ENCODE measurements around the gene HOXA1. TPM values are rescaled to one million over a fixed set of nuclear protein-coding genes. Genes with fewer than 3 reads are reported as not detected.
A peak's percentile ranks its signal among the peaks of the same experiment; 100 is the strongest.

Gene HOXA1
- total and polyA plus RNA-seq, 2 of the 8 experiments (the other 6 are each of a cell fraction or from before 2014, with no cell fraction given) = not detected

- no peaks in the 10 kb centered on the region for H3K9me3 ChIP-seq (ENCODE audit: insufficient read depth in 2 of 2, low read depth in 1 of 2, low read length in 1 of 2)
- ChIA-PET POLR2A (ENCODE audit: partially characterized antibody) (no interaction called here), CTCF (ENCODE audit: partially characterized antibody) (interaction anchor here (1.3 to 3.5 kb wide), 2 partner anchors 22 to 286 kb away, joined by 4 to 11 read pairs; no protein-coding TSS in a partner anchor)
- no peak overlapping the region for H3K9ac ChIP-seq (replicated peaks in 1 of 4; ENCODE audit: extremely low read depth in 1 of 4, low read depth in 3 of 4, low read length in 3 of 4)
- no peaks in the 10 kb centered on the region for H3K79me2 ChIP-seq (ENCODE audit: control insufficient read depth in 1 of 2, insufficient read depth in 2 of 2, low read length in 2 of 2)
- H2BK12ac ChIP-seq (ENCODE audit: low read depth, low read length) = no peak overlapping the region
- H3K4me3 ChIP-seq (ENCODE audit: extremely low read depth in 1 of 4, insufficient read depth in 2 of 4, low read depth in 3 of 4, low read length in 4 of 4) = peak overlapping the region in 1 of 4 experiments; percentile 47; a peak in 1 of 8 replicates
- FAIRE-seq = no peak
- no peak overlapping the region for H3K14ac ChIP-seq (ENCODE audit: insufficient read length)
- no peak for DNase-seq (ENCODE audit: low read depth in 1 of 2, low spot score in 2 of 2)
- no peak overlapping the region for H3K27ac ChIP-seq (ENCODE audit: low read depth, low read length)
- no peak overlapping the region for H2AK5ac ChIP-seq (ENCODE audit: low read depth, low read length)
- no peak overlapping the region for H2BK15ac ChIP-seq (ENCODE audit: low read length)
- peaks cover 0 to 6% (median 3%) of the 10 kb centered on the region in 4 experiments; a peak in 4 of 7 replicates for H3K4me1 ChIP-seq (replicated peaks in 1 of 4; ENCODE audit: control insufficient read depth in 3 of 4, insufficient read depth in 4 of 4, low read length in 3 of 4)
- H3K56ac ChIP-seq (replicated peaks; ENCODE audit: insufficient read length, low read depth, low read length) = no peak overlapping the region
- TF ChIP-seq KDM5A (IDR thresholded peaks at IDR 0.05; ENCODE audit: low read length) (no peak), RBBP5 (IDR thresholded peaks at IDR 0.05; ENCODE audit: borderline replicate concordance, low read depth, low read length) (no peak), CBX8 (IDR thresholded peaks at IDR 0.05; ENCODE audit: borderline replicate concordance, low read depth, low read length) (peak; percentile 24; the same call in 1 of the 2 replicates)
- H2BK120ac ChIP-seq (replicated peaks; ENCODE audit: low read depth, low read length) = no peak overlapping the region
- peaks cover 97 to 100% (median 99%) of the 10 kb centered on the region in 4 experiments for H3K27me3 ChIP-seq (replicated peaks in 1 of 4; ENCODE audit: control insufficient read depth in 3 of 4, extremely low read depth in 1 of 4, insufficient read depth in 3 of 4, low read length in 3 of 4)
- H3K23ac ChIP-seq (ENCODE audit: insufficient read length) = no peak overlapping the region
- H3K36me3 ChIP-seq (ENCODE audit: control insufficient read depth in 2 of 4, insufficient read depth in 4 of 4, low read length in 3 of 4) = peaks cover 0 to 7% (median 0%) of the 10 kb centered on the region in 4 experiments; a peak in 1 of 8 replicates
- no peak overlapping the region for H2AFZ ChIP-seq (ENCODE audit: low read length)
- peaks cover 9% of the 10 kb centered on the region for H3K23me2 ChIP-seq (ENCODE audit: low read depth, low read length)
- H3K4me2 ChIP-seq (ENCODE audit: insufficient read depth in 1 of 2, low read depth in 2 of 2, low read length in 2 of 2) = peak overlapping the region in 1 of 2 experiments; percentile 44; a peak in 1 of 4 replicates
- WGBS, 2 experiments (ENCODE audit: extremely low coverage in 1 of 2, insufficient coverage in 1 of 2, insufficient read length in 1 of 2, insufficient replicate concordance in 2 of 2, low coverage in 1 of 2, low lambda C conversion rate in 2 of 2, missing lambda C conversion rate in 1 of 2) = 12% methylated on average over 11 of the region's 11 CpGs; no CpG with 5 or more reads in 1 of the 2 experiments
- H4K5ac ChIP-seq (ENCODE audit: insufficient read length, low read depth, low read length) = no peak overlapping the region
- no peak overlapping the region for H3K4ac ChIP-seq (replicated peaks; ENCODE audit: insufficient read length, low read depth, low read length)
- H2BK5ac ChIP-seq (ENCODE audit: low read depth, low read length) = no peak overlapping the region
- no peaks in the 10 kb centered on the region for H3K79me1 ChIP-seq (ENCODE audit: low read depth, low read length)
- no peak overlapping the region for H4K8ac ChIP-seq (ENCODE audit: extremely low read depth, insufficient read depth, low read length)
- peaks cover 18 to 22% of the 10 kb centered on the region in 2 experiments for H4K20me1 ChIP-seq (replicated peaks in 1 of 2; ENCODE audit: control insufficient read depth in 1 of 2, insufficient read depth in 2 of 2, low read length in 2 of 2)
- no peak overlapping the region for H4K91ac ChIP-seq (replicated peaks; ENCODE audit: insufficient read length, low read length)
- H2BK20ac ChIP-seq (ENCODE audit: low read length) = no peak overlapping the region
- H3K18ac ChIP-seq (ENCODE audit: extremely low read depth, low read length) = no peak overlapping the region
Observed at GRCh38 chr7:27138985-27139333, 43.2 kb upstream of the HOXA1 start.
